Measurements from ENCODE around the gene SMC6. TPM values are rescaled to one million over a fixed set of nuclear protein-coding genes. Genes with fewer than 3 reads are reported as not detected.
A peak's percentile ranks its signal among the peaks of the same experiment; 100 is the strongest.

The SMC6 gene
- total and polyA plus RNA-seq, 2 experiments from 2014 or later = 53.4 to 59.8 TPM

DNA sequence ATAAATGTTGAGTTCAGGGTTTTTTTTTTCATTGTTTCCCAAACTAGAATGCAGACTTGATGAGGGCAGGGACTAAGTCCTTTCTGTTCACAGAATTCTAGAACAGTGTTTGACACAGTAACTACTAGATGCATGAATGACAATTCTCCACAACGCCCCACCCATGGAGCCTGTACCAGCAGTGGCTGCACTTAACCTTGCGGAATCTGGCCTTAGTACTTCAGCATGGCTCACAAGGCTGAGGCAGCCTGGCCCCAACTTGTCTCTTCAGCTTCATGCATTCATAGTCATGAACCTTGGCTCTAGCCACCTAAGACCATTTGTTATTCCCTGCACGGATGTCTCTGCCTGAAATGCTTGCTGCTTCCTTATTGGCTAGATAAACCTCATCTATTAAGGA lies 33.1 kb upstream of the SMC6 start:
- no peak overlapping the region for H3K4me3 Mint-ChIP-seq

DNA sequence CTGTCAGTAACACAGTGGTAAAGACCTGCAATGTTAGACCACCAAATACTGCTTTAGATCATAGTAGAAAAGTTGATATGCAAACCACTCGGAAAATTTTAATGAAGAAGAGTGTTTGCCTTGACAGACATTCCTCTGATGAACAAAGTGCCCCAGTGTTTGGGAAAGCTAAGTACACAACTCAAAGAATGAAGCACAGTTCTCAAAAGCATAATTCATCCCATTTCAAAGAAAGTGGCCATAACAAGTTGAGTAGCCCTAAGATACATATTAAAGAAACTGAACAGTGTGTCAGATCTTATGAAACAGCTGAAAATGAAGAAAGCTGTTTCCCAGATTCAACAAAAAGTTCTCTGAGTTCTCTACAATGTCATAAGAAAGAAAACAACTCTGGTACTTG lies 27.9 kb upstream of the SMC6 start:
- Mint-ChIP-seq H3K9me3 (no peaks in the 10 kb centered on the region), H3K27ac (no peak overlapping the region), H3K4me3 (no peak overlapping the region), H3K36me3 (ENCODE audit: low read depth) (peaks cover 46% of the 10 kb centered on the region; the same call in 2 of the 3 replicates), H3K27me3 (ENCODE audit: insufficient read depth, low read depth, poor library complexity) (no peaks in the 10 kb centered on the region), H3K4me1 (peaks cover 4% of the 10 kb centered on the region; the same call in 2 of the 3 replicates)
- H3K27ac ChIP-seq (ENCODE audit: low read depth) = no peak overlapping the region
- no peaks in the 10 kb centered on the region for H3K27me3 ChIP-seq (ENCODE audit: insufficient read depth)
- 0 out of 2 replicates have a peak, but pooled peaks cover 2% of the 10 kb centered on the region for H3F3A ChIP-seq (replicated peaks; ENCODE audit: low read depth)
- H4K20me1 ChIP-seq (replicated peaks; ENCODE audit: insufficient read depth) = no peaks in the 10 kb centered on the region
- no peaks in the 10 kb centered on the region for H3K79me2 ChIP-seq (replicated peaks; ENCODE audit: insufficient read depth)
- no peaks in the 10 kb centered on the region; the same call in 1 of the 2 replicates for H3K4me1 ChIP-seq (ENCODE audit: insufficient read depth)
- no peak overlapping the region for H3K4me3 ChIP-seq
- H3K9me2 ChIP-seq (ENCODE audit: insufficient read depth) = no peaks in the 10 kb centered on the region
- TF ChIP-seq, protein P1, sequence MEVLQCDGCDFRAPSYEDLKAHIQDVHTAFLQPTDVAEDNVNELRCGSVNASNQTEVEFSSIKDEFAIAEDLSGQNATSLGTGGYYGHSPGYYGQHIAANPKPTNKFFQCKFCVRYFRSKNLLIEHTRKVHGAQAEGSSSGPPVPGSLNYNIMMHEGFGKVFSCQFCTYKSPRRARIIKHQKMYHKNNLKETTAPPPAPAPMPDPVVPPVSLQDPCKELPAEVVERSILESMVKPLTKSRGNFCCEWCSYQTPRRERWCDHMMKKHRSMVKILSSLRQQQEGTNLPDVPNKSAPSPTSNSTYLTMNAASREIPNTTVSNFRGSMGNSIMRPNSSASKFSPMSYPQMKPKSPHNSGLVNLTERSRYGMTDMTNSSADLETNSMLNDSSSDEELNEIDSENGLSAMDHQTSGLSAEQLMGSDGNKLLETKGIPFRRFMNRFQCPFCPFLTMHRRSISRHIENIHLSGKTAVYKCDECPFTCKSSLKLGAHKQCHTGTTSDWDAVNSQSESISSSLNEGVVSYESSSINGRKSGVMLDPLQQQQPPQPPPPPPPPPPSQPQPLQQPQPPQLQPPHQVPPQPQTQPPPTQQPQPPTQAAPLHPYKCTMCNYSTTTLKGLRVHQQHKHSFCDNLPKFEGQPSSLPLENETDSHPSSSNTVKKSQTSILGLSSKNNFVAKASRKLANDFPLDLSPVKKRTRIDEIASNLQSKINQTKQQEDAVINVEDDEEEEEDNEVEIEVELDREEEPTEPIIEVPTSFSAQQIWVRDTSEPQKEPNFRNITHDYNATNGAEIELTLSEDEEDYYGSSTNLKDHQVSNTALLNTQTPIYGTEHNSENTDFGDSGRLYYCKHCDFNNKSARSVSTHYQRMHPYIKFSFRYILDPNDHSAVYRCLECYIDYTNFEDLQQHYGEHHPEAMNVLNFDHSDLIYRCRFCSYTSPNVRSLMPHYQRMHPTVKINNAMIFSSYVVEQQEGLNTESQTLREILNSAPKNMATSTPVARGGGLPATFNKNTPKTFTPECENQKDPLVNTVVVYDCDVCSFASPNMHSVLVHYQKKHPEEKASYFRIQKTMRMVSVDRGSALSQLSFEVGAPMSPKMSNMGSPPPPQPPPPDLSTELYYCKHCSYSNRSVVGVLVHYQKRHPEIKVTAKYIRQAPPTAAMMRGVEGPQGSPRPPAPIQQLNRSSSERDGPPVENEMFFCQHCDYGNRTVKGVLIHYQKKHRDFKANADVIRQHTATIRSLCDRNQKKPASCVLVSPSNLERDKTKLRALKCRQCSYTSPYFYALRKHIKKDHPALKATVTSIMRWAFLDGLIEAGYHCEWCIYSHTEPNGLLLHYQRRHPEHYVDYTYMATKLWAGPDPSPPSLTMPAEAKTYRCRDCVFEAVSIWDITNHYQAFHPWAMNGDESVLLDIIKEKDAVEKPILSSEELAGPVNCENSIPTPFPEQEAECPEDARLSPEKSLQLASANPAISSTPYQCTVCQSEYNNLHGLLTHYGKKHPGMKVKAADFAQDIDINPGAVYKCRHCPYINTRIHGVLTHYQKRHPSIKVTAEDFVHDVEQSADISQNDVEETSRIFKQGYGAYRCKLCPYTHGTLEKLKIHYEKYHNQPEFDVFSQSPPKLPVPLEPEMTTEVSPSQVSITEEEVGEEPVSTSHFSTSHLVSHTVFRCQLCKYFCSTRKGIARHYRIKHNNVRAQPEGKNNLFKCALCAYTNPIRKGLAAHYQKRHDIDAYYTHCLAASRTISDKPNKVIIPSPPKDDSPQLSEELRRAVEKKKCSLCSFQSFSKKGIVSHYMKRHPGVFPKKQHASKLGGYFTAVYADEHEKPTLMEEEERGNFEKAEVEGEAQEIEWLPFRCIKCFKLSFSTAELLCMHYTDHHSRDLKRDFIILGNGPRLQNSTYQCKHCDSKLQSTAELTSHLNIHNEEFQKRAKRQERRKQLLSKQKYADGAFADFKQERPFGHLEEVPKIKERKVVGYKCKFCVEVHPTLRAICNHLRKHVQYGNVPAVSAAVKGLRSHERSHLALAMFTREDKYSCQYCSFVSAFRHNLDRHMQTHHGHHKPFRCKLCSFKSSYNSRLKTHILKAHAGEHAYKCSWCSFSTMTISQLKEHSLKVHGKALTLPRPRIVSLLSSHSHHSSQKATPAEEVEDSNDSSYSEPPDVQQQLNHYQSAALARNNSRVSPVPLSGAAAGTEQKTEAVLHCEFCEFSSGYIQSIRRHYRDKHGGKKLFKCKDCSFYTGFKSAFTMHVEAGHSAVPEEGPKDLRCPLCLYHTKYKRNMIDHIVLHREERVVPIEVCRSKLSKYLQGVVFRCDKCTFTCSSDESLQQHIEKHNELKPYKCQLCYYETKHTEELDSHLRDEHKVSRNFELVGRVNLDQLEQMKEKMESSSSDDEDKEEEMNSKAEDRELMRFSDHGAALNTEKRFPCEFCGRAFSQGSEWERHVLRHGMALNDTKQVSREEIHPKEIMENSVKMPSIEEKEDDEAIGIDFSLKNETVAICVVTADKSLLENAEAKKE (CRISPR knock-in tag; IDR thresholded peaks at IDR 0.05) = no peak
- DNase-seq (ENCODE audit: low spot score) = no peak
- peaks cover 16% of the 10 kb centered on the region for H3K36me3 ChIP-seq (ENCODE audit: insufficient read depth)
- no peak overlapping the region for H3K4me2 ChIP-seq
- ATAC-seq = no peak
- H2AFZ ChIP-seq = no peak overlapping the region

More for the DNA sequence above, 33.1 kb upstream of the SMC6 start:
- DNase-seq (ENCODE audit: low spot score) (peak; percentile 8), ATAC-seq (peak; percentile 74)
- Histone ChIP-seq H3K36me3 (ENCODE audit: insufficient read depth) (no peaks in the 10 kb centered on the region), H3K27me3 (ENCODE audit: insufficient read depth) (no peaks in the 10 kb centered on the region), H3K4me2 (no peak overlapping the region), H3K27ac (ENCODE audit: low read depth) (no peak overlapping the region), H4K20me1 (replicated peaks; ENCODE audit: insufficient read depth) (no peaks in the 10 kb centered on the region), H3K79me2 (replicated peaks; ENCODE audit: insufficient read depth) (no peaks in the 10 kb centered on the region), H3K4me3 (no peak overlapping the region), H3K4me1 (ENCODE audit: insufficient read depth) (no peaks in the 10 kb centered on the region; the same call in 1 of the 2 replicates), H3K9me2 (ENCODE audit: insufficient read depth) (no peaks in the 10 kb centered on the region), H3F3A (replicated peaks; ENCODE audit: low read depth) (no peaks in the 10 kb centered on the region), H2AFZ (no peak overlapping the region)
- Mint-ChIP-seq H3K27me3 (ENCODE audit: insufficient read depth, low read depth, poor library complexity) (peaks cover 2% of the 10 kb centered on the region), H3K27ac (no peak overlapping the region), H3K4me1 (peaks cover 12% of the 10 kb centered on the region), H3K36me3 (ENCODE audit: low read depth) (peaks cover 12% of the 10 kb centered on the region; the same call in 2 of the 3 replicates), H3K9me3 (no peaks in the 10 kb centered on the region)
- no peak for TF ChIP-seq ZNF114 (CRISPR knock-in tag; IDR thresholded peaks at IDR 0.05)
